Fibroblast of the aortic adventitia (primary cell): ENCODE results near the gene ROR2. TPM values are rescaled to one million over a fixed set of nuclear protein-coding genes. Genes with fewer than 3 reads are reported as not detected.
A peak's percentile ranks its signal among the peaks of the same experiment; 100 is the strongest.

ENCODE experiments used
- DNase-seq: peaks from one replicate; pipeline ENCODE4 v3.0.0-alpha.2; 2010; ENCODE audit warnings: low read depth
- H3K4me3 ChIP-seq: 2 replicates; pipeline ENCODE4 v1.5.1; 2011; ENCODE audit warnings: low read depth, mild to moderate bottlenecking, control low read depth, low read length, moderate library complexity
- total RNA-seq: library from RNA; depleted of rRNA; stranded (reverse); fragments of >200 nt; gene quantifications from 2 replicates; pipeline ENCODE4 v1.2.3, GENCODE V29; 2012; ENCODE audit warnings: low replicate concordance
- TF ChIP-seq, protein P1 (sequence below): IDR thresholded peaks from 2 replicates; pipeline ENCODE4 v1.5.1; 2011; ENCODE audit warnings: mild to moderate bottlenecking, low read length, control low read depth, inconsistent platforms; ENCODE audit not compliant: insufficient read depth

The ROR2 gene
- total RNA-seq, 1 donor = 13.0 TPM

DNA sequence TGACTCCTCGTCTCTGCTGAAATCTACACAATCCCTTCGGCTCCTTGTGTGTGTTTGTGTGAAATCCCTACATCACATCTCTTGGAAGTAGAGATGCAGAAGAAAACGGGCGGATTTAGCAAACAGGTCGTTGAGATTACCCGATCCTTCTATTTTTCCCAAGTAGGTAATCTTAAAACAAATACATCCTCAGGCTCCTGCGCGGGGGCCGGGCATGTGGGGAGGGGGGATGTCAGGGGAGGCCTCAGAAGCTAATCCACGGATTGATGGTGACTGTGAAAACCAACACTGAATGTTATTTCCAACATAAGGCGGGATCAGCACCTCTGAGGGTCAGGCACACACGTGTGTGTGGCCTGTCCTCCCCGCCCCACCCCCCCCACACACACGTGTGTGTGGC lies 137.8 kb downstream of the ROR2 start:
- TF ChIP-seq, protein P1, sequence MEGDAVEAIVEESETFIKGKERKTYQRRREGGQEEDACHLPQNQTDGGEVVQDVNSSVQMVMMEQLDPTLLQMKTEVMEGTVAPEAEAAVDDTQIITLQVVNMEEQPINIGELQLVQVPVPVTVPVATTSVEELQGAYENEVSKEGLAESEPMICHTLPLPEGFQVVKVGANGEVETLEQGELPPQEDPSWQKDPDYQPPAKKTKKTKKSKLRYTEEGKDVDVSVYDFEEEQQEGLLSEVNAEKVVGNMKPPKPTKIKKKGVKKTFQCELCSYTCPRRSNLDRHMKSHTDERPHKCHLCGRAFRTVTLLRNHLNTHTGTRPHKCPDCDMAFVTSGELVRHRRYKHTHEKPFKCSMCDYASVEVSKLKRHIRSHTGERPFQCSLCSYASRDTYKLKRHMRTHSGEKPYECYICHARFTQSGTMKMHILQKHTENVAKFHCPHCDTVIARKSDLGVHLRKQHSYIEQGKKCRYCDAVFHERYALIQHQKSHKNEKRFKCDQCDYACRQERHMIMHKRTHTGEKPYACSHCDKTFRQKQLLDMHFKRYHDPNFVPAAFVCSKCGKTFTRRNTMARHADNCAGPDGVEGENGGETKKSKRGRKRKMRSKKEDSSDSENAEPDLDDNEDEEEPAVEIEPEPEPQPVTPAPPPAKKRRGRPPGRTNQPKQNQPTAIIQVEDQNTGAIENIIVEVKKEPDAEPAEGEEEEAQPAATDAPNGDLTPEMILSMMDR = no peak
- DNase-seq = no peak

DNA sequence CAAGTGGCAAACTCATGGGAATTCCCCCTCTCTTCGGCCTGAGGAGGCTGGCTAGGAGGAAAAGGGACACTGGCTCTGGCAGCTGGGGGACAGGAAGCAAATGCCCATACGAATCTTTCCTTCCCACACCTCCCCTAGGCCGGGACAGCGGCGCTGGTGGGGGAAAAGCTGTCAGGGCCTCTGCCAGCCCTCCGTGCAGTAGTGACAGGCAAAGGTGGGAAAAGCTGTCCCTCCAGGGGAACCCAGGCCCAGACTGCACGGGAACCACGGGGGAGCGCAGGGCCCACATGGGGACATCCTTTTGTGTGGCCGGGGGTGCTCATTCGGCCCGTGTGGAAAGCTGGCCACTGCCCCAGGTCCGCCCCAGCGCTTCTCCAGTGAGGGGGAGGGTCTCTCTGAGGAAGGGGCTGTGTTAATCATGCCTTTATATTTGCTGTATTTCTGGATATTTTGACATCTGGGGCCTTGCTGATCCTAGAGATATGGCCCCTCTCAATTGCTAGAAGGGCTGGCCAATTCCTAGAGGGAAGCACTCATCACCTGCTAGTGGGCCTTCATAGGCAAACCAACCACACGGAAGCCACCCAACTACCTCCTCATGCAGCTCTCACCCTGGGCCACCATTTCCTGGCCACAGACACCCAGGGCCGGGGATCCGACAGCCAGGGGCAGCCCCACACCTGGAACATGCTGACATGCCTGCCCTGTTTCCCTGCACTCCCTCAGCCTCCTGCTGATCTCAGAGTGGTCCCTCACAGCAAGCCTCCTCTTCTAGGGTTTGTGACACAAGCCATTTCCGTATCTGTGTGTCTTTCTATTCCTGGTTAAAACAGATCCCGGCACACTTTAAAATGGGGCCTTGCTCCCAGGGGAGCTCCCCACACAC lies 138.8 kb downstream of the ROR2 start:
- H3K4me3 ChIP-seq = no peak overlapping the region
- no peak for DNase-seq
- TF ChIP-seq, protein P1 = no peak

More for the DNA sequence above, 137.8 kb downstream of the ROR2 start:
- H3K4me3 ChIP-seq = no peak overlapping the region

DNA sequence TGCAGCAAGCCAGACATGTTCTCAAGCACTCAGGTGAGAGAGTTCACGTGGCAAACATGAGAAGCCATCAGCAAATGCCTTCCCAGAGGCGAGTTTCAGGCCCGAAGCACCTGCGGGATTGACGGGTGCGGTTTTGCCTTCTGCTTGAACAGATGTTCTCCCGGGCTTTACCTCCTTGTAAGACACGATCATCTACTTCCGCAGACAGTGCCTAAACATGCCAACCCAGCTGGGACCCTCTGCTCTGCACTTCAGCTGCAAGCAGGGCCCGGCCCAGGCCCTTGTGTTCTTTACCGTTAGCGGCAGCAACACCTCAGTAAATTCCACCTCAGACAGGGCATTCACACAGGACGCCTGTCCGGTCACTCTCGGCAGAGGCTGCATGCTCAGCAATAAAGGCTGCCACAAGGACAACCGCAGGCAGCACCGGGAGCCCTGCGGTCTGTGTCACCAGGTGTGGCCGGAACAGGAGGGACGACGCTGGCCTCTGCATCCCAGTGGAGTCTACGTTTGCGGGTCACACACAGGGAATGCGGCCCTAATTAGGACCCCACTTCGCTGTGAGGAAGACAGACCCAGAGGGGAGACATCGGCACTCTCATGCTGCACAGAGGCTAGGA lies 139.6 kb downstream of the ROR2 start:
- no peak overlapping the region for H3K4me3 ChIP-seq
- DNase-seq = no peak
- TF ChIP-seq, protein P1 = no peak

DNA sequence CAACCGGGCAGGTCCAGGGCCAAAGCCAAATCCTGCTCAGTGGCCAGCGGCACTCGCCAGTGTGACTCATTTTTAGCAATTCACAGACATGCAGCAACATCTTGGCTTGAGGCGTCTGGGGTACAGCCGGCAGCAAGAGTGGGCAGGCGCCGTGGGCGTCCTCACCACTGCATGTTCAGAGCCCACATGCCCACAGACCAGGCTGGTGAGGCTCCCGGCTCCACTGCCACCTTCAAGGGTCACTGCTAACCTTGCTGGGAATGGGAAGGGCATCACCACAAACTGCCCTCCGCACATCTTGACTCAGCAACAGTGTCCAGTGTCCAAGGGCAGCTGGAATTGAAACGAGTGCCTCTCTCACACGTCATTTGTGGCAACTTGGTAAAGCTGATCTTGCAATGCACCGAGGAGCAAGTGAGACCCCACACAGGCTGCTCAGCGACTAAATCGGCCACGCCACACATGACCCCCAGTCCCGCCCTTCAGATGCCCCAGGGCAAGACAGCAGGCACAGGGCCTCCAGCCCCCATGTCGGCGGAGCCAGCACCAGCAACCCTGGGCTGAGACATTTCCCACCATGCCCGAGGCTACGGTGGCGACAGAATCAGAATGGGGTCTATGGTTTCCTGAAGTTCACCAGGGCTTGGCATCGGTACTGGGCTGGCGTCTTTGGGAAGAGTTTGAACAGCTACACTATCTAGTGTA lies 140.3 kb downstream of the ROR2 start:
- peak; percentile 16 for DNase-seq
- TF ChIP-seq, protein P1 = no peak
- no peak overlapping the region for H3K4me3 ChIP-seq

DNA sequence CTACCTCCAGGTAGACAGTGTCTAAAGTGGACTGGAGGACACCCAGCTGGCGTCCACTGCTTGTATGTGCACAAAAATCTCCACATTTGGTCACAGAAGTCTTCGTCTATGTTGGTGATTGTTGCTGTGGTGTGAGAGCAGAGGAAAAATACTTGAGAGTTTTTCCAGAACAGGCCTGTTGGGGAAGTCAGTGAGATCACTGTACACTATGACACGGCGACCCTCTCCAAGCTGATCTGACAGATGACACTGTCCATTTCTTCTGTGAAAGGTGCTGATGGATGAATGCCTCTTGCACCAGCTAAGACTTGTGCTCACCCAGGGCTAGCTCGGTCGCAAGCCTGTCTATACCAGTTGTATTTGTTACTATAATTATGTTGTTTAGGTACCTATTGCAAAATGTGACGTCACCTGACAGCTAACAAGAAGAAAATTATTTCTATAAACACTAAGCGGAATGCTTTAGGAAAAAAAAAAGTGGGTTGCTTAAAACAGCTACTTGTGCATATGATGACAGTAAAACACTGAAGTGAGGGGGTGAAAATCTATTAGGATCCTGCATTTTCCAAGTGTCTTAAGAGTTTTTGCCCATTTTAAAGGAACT lies 142.3 kb downstream of the ROR2 start:
- DNase-seq = no peak
- no peak overlapping the region for H3K4me3 ChIP-seq
- TF ChIP-seq, protein P1 = no peak

DNA sequence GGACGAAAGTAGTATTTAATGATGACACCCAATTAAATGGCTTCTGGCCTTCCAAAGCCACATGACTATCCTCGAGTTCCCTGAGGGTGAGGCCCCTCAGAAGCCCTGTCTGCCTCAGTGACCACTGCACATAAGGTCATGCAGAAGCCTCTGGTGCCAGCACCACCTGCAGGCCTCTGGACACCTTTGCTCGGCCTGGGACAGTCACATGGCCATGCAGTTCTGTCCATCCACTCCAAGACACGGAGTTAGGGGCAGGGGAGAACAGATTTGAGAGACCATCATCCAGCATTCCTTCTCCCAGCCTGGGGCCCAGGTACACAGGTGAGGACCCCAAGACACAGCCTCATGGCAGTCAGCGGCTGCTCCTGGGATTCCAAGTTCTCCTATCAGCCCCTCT lies 145.0 kb downstream of the ROR2 start:
- TF ChIP-seq, protein P1 = no peak
- no peak for DNase-seq

More for the DNA sequence above, 145.0 kb downstream of the ROR2 start:
- H3K4me3 ChIP-seq = no peak overlapping the region
